GM12892 (cell line): ENCODE measurements around the gene TMEM94.

Source experiments
- POLR2A ChIP-seq: IDR thresholded peaks from 2 replicates; pipeline ENCODE4 v1.6.1; 2011; ENCODE audit warnings: low read depth, low read length, control low read depth
- POLR2AphosphoS5 ChIP-seq: IDR thresholded peaks from 2 replicates; pipeline ENCODE4 v1.6.1; 2011; ENCODE audit warnings: low read depth, low read length, control low read depth
- TAF1 ChIP-seq: IDR thresholded peaks from 2 replicates; pipeline ENCODE4 v1.6.1; 2011; ENCODE audit warnings: low read depth, mild to moderate bottlenecking, control low read depth, low read length, borderline replicate concordance

DNA sequence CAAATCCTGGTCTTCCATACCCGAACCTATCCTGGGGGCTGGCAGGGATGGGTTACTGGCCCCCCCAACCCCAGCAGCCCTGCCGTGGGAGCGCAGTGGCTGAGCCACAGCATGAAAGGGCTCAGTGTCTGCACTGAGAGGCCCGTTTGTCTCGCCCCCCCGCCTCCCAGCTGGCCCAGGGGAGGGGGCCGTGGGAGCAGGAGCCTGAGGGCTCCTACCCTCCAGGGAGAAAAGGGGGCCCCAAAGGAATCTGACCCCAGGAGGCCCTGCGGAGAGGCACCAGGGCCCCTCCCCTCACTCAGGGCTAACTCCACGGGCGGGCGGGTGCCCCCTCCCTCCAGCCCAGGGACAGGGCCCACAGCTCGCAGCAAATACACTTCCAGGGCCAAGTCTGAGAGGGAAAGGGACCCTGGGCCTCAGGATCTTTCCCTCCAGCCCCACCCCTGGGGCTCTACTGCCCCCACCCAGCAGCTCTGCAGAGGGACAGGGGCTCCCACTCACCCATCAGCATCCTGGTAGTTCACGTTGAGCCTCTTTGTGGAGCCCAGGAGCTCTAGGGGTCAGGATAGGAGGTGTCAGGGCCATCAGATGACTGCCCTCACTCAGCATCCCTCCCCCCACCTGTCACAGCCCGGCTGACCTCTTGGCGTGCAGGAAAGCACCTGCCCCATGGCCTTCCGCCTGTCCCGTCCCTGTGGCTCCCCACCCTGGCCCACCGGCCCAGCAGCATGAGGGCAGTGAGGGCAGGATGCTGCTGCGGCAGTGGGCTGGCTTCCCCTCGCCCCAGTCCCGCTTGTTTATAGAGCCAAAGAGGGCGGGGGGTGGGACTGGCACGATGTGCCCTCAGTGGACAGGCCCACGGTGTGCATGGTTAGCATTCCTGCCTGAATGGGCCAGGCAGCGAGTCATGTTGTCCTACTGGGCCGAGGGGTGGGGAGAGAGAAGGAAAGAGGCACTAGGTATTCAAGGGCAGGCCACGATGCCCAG, 51.6 kb downstream of the TMEM94 start:
- TF ChIP-seq POLR2AphosphoS5: no peak
- TF ChIP-seq POLR2A: no peak
- no peak for TF ChIP-seq TAF1
